ENCODE measurements around the gene AQP10.
"Not testable (repeated sequence)": the region's sequence is repeated elsewhere in the genome, so short reads cannot be mapped to it uniquely, and the experiment has no call there.

The AQP10 gene

GRCh38 chr1:154324241-154324640 is 3.3 kb downstream of the AQP10 start:
- no peak for DNase-seq (ENCODE audit: low read depth)

GRCh38 chr1:154324669-154325582 is 4.0 kb downstream of the AQP10 start, which contains the start of gene ATP8B2:
Gene ATP8B2, plus strand, starts transcription at chr1:154325525. Its CDS starts 2,617 bp downstream, at chr1:154328142.
- DNase-seq (ENCODE audit: low read depth), result peak; percentile 76

- DNase-seq (ENCODE audit: low read depth), result no peak
Measured at GRCh38 chr1:154325583-154326545, 5.0 kb downstream of the AQP10 start.

GRCh38 chr1:154326546-154327465 is 5.9 kb downstream of the AQP10 start:
- DNase-seq (ENCODE audit: low read depth), result no peak

GRCh38 chr1:154327466-154328317 is 6.8 kb downstream of the AQP10 start:
- DNase-seq (ENCODE audit: low read depth), result no peak

- DNase-seq (ENCODE audit: low read depth), result peak; percentile 83
Measured at GRCh38 chr1:154328318-154329151, 7.6 kb downstream of the AQP10 start.

GRCh38 chr1:154329152-154329521 is 8.2 kb downstream of the AQP10 start:
- no peak for DNase-seq (ENCODE audit: low read depth)

- DNase-seq (ENCODE audit: low read depth), result no peak
Measured at GRCh38 chr1:154329551-154330131, 8.7 kb downstream of the AQP10 start.

- DNase-seq (ENCODE audit: low read depth), result no peak
Measured at GRCh38 chr1:154330669-154331068, 9.8 kb downstream of the AQP10 start.

- no peak for DNase-seq (ENCODE audit: low read depth)
Measured at GRCh38 chr1:154334079-154335024, 13.5 kb downstream of the AQP10 start.

- DNase-seq (ENCODE audit: low read depth), result peak; percentile 90
Measured at GRCh38 chr1:154335025-154335714, 14.3 kb downstream of the AQP10 start.

- no peak for DNase-seq (ENCODE audit: low read depth)
Measured at GRCh38 chr1:154337253-154337894, 16.5 kb downstream of the AQP10 start.

GRCh38 chr1:154338875-154339274 is 18.0 kb downstream of the AQP10 start:
- DNase-seq (ENCODE audit: low read depth), result no peak

- not testable (repeated sequence) for DNase-seq (ENCODE audit: low read depth)
Measured at GRCh38 chr1:154341366-154341765, 20.5 kb downstream of the AQP10 start.

GRCh38 chr1:154342132-154342531 is 21.2 kb downstream of the AQP10 start:
- no peak for DNase-seq (ENCODE audit: low read depth)

- DNase-seq (ENCODE audit: low read depth), result peak; percentile 64
Measured at GRCh38 chr1:154342836-154343472, 22.1 kb downstream of the AQP10 start.
